Measurements from ENCODE around the gene RGCC. TPM values are rescaled to one million over a fixed set of nuclear protein-coding genes. Genes with fewer than 3 reads are reported as not detected.
"Not testable (repeated sequence)": the region's sequence is repeated elsewhere in the genome, so short reads cannot be mapped to it uniquely, and the experiment has no call there.

The RGCC gene, protein sequence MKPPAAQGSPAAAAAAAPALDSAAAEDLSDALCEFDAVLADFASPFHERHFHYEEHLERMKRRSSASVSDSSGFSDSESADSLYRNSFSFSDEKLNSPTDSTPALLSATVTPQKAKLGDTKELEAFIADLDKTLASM
- polyA plus RNA-seq (ENCODE audit: insufficient read length in 3 of 3) = 10 to 100 TPM; 10.7 to 17.0 (median 15.8) TPM
- long read RNA-seq, donor 1, transcript RGCC-201 (5 exons, 960 nt) = major isoform, 7 of 7 reads
- long read RNA-seq, donor 1, partial matches to known transcripts = 0 of 7 reads
- long read RNA-seq, donor 1, other reads (novel, unspliced or antisense) = 0 of 7 reads
- long read RNA-seq, donor 2, transcript RGCC-201 (5 exons, 960 nt) = major isoform, 8 of 8 reads
- long read RNA-seq, donor 2, partial matches to known transcripts = 0 of 8 reads
- long read RNA-seq, donor 2, other reads (novel, unspliced or antisense) = 0 of 8 reads
- long read RNA-seq, donor 3, transcript RGCC-201 (5 exons, 960 nt) = major isoform, 11 of 11 reads
- long read RNA-seq, donor 3, partial matches to known transcripts = 0 of 11 reads
- long read RNA-seq, donor 3, other reads (novel, unspliced or antisense) = 0 of 11 reads
- long read RNA-seq, donor 4, transcript RGCC-201 (5 exons, 960 nt) = major isoform, 8 of 8 reads
- long read RNA-seq, donor 4, partial matches to known transcripts = 0 of 8 reads
- long read RNA-seq, donor 4, other reads (novel, unspliced or antisense) = 0 of 8 reads
- long read RNA-seq, donor 5 = 0 reads
- long read RNA-seq, donor 6, transcript RGCC-201 (5 exons, 960 nt) = major isoform, 5 of 5 reads
- long read RNA-seq, donor 6, partial matches to known transcripts = 0 of 5 reads
- long read RNA-seq, donor 6, other reads (novel, unspliced or antisense) = 0 of 5 reads
- long read RNA-seq, donor 7, transcript RGCC-201 (5 exons, 960 nt) = major isoform, 11 of 11 reads
- long read RNA-seq, donor 7, partial matches to known transcripts = 0 of 11 reads
- long read RNA-seq, donor 7, other reads (novel, unspliced or antisense) = 0 of 11 reads
- long read RNA-seq, donor 8 = 0 reads
- long read RNA-seq, donor 9, transcript RGCC-201 (5 exons, 960 nt) = major isoform, 13 of 13 reads
- long read RNA-seq, donor 9, partial matches to known transcripts = 0 of 13 reads
- long read RNA-seq, donor 9, other reads (novel, unspliced or antisense) = 0 of 13 reads
- long read RNA-seq, donor 10, transcript RGCC-201 (5 exons, 960 nt) = major isoform, 11 of 11 reads
- long read RNA-seq, donor 10, partial matches to known transcripts = 0 of 11 reads
- long read RNA-seq, donor 10, other reads (novel, unspliced or antisense) = 0 of 11 reads
- long read RNA-seq, donor 11, transcript RGCC-201 (5 exons, 960 nt) = major isoform, 5 of 5 reads
- long read RNA-seq, donor 11, partial matches to known transcripts = 0 of 5 reads
- long read RNA-seq, donor 11, other reads (novel, unspliced or antisense) = 0 of 5 reads
- long read RNA-seq, donor 12, partial matches to known transcripts = 0 of 2 reads
- long read RNA-seq, donor 12, other reads (novel, unspliced or antisense) = 0 of 2 reads
- long read RNA-seq, donor 13 = 0 reads
- long read RNA-seq, donor 14, transcript RGCC-201 (5 exons, 960 nt) = major isoform, 10 of 10 reads
- long read RNA-seq, donor 14, partial matches to known transcripts = 0 of 10 reads
- long read RNA-seq, donor 14, other reads (novel, unspliced or antisense) = 0 of 10 reads
- long read RNA-seq, donor 15, partial matches to known transcripts = 0 of 2 reads
- long read RNA-seq, donor 15, other reads (novel, unspliced or antisense) = 0 of 2 reads
- long read RNA-seq, donor 16, transcript RGCC-201 (5 exons, 960 nt) = major isoform, 25 of 25 reads
- long read RNA-seq, donor 16, partial matches to known transcripts = 0 of 25 reads
- long read RNA-seq, donor 16, other reads (novel, unspliced or antisense) = 0 of 25 reads

DNA sequence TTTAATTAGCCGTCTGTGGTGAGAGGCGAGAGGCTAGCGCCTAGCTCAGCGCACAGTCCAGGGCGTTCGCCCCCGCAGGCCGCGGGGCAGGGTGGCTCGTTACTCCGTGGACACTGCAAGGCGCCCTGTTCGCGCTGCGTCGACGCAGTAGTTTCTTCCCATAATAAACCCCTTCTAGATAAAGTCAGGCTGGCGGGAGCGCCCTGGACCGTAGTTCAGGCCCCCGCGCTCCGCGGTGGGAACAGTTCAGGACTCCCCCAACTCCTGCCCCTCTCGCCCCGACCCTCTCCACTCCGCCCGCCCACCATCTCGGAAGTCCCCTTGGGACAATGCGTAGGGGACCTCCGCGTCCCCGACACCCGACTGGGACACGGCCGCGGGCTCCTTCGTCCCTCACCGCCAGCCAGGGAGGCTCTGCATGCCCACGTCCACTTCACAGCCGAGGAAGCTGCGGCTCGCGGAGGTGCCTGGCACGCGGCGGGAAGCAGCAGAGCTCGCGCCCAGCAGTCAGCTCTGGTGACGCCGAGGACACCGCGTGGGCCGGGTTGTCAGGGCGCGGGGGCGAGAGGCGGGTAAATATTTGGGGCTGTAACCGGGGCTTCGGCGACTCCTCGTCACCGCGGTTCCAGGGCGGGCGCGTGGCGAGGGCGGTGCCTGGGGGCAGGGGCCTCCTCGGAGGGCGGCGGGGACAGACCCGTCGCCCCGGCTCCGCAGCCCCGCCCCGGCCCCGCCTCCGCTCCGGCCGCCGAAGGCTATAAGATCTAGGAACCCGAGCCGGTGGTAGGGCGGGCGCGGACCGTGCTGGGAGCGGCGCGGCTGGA lies at the start of gene RGCC:
Gene RGCC (plus strand): TSS at position 783 of the 821 bp plus-strand sequence. CDS start 158 bp downstream, outside the sequence.
- DNase-seq (ENCODE audit: extremely low read depth in 1 of 11, low read depth in 9 of 11, low spot score in 4 of 11) = peak in 3 of 11 donors; percentile 38 to 59 (median 50)

DNA sequence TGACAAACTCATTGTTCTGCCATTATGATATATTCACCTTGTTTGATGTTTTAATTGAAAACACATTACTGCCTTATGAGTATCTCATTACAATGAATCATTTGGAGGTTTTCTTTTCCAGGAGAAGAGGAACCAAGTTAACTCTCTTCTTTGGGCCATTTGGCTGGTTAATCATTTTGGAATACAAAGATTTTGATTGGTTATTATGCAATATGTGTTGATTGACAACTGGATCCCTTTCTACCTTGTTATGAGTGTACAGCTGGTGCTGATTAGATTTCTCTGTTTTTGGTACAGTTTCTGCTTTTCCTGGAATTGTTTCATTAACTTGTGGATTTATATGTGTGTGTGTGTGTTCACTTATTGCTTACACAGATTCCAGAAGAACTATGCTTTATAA lies 49.2 kb upstream of the RGCC start:
- DNase-seq (ENCODE audit: extremely low read depth in 1 of 11, low read depth in 9 of 11, low spot score in 4 of 11) = no peak

DNA sequence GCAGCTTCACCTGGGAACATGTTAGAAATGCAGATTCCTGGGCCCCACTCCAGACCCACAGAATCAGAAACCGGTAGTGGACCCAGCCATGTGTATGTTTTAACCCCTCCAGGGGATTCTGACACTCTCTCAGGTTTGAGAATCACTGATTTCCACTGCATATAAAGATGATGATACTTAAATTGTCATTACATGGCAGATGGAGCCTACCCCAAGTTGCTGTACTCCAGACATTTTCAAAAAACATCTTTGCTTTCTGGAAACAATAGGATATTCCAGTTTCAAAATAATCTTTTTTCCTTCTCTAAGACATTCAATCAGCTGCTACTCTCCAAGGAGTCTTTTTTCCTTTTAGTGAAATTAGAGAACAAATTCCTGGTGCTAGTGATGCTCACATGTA lies 48.6 kb upstream of the RGCC start:
- DNase-seq (ENCODE audit: extremely low read depth in 1 of 11, low read depth in 9 of 11, low spot score in 4 of 11) = no peak

DNA sequence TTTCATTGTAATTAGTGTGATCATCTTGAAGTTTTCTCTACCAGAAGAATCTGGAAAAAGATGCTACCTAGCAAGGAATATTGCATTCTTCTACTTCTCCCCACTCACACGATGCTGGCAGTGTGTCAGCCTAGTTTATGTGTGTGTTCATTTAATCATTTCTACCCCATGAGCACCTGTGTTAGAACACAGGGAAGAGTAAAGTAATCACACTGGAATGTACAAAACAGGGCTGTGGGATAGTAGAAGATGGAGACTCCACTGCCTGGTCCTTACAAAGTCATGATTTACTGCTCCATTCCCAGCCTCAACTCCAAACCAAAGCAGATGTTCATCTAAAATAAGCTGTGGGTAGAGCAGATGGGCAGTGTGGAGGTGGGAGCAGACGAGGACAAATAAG lies 47.7 kb upstream of the RGCC start:
- no peak for DNase-seq (ENCODE audit: extremely low read depth in 1 of 11, low read depth in 9 of 11, low spot score in 4 of 11)

DNA sequence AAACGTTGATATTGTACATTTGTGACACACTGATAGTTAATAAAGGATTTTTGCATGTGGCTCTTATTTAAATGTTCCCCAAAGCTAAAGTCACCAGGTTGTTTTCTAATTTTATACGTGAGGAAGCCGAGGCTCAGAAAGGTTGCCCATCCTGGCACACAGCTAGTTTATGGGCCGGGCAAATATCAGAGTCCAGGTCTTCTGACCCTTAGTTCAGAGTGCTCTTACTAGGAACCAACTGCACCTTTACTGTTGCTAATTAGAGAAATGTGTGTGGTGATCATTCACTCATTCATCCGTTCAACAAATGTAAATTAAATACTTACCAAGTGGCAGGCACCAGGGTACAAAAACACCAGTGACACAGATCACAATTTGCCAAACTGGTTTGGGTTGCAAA lies 46.3 kb upstream of the RGCC start:
- no peak for DNase-seq (ENCODE audit: extremely low read depth in 1 of 11, low read depth in 9 of 11, low spot score in 4 of 11)

DNA sequence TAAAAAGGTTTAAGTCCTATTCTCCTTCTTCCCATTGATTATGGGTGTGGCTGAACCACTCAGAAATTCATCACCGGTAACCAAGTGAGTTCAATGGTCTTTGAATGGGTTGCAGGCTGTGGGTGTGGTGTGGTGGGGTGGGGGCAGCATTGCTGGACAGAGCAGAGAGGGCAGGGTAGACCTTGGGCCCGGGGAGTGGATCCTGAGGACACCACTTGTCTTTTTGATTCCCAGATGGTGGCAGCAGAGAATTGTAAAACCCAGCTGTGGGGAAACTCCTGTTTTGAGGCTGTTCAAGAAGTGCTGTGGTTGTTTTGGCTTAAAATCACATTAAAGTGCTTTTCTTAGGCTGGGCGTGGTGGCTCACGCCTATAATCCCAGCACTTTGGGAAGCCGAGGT lies 45.8 kb upstream of the RGCC start:
- peak in 3 of 11 donors; percentile 21 to 31 (median 26) for DNase-seq (ENCODE audit: extremely low read depth in 1 of 11, low read depth in 9 of 11, low spot score in 4 of 11)

DNA sequence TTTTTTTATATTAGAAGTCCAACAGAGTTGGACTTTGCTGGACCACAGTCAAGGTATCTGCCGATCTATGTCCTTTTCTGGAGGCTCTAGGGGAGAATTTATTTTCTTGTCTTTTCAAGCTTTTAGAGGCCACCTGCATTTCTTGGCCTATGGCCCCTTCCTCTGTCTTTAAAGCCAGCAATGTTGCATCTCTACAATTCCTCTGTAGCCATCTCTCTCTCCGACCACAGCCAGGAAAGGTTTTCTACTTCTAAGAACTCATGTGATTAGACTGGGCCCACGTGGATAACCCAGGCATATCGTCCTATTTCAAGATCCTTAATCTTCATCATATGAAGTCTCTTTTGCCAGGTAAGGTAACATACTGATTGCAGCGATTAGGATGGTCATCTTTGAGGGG lies 43.5 kb upstream of the RGCC start:
- no peak for DNase-seq (ENCODE audit: extremely low read depth in 1 of 11, low read depth in 9 of 11, low spot score in 4 of 11)

DNA sequence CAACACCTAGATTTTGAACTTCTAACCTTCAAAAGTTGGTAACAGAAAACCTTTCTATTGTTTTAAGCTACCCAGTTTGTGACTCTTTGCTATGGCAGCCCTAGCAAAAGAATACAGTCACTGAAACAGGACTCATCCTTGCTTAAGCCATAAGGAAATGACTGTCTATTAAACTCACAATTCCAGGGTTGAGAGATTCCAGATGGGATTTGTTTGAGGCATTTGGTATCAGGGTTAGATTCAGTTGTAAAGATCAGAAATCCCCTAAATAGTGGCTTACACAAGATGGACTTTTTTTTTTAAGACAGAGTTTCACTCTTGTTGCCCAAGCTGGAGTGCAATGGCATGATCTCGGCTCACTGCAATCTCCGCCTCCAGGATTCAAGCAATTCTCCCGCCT lies 41.1 kb upstream of the RGCC start:
- no peak for DNase-seq (ENCODE audit: extremely low read depth in 1 of 11, low read depth in 9 of 11, low spot score in 4 of 11)

DNA sequence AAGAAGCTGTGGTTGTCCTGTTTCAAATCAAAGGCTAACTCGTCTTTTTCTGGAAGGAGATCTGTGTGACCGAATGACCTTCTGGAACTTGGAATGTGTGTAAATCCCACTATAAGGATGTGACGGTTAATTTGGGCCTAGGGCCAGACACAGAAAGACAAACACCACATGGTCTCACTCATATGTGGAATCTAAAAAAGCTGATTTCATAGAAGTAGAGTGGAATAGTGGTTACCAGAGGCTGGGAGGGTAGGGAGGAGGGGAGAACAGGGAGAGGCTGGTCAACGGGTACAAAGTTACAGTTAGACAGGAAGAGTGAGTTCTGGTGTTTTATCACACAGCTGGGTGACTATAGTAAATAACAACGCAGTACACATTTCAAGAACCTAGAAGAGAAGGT lies 39.3 kb upstream of the RGCC start:
- peak in 2 of 11 donors; percentile 24 to 25 for DNase-seq (ENCODE audit: extremely low read depth in 1 of 11, low read depth in 9 of 11, low spot score in 4 of 11)

DNA sequence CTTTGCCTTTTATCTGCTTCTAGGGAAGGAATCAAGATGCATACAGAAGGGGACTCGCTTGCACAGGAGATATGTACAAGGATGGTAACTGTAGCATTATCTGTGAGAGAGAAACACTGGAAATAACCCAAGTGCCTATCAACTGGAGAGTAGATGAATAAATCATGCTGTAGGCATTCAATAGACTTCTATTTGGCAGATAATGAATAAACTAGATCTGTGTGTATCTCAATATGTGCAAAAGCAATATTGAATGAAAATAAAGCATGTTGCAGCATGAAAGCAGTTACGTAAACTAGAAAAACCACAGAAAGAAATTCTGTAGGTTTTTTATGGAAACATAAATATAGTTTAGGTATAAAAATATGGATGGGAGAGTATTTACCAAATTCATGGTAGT lies 38.6 kb upstream of the RGCC start:
- no peak for DNase-seq (ENCODE audit: extremely low read depth in 1 of 11, low read depth in 9 of 11, low spot score in 4 of 11)

DNA sequence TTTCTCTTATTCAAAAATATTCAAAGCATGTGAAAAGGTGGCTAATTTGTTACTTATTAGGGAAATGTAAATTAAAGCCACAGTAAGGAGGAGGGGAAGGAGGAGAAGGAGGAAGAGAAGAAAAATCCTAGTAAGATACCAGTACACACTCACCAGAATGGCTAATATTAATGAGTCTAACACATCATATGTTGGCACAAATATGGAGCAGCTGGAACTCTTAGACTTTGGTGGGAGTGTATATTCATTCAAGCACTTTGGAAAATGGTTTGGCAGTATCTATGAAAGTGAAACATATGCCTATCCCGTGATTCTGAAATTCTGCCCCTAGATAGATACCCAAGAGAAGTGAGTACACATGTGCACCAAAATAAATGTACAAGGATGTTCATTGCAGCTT lies 38.1 kb upstream of the RGCC start:
- DNase-seq (ENCODE audit: extremely low read depth in 1 of 11, low read depth in 9 of 11, low spot score in 4 of 11) = no peak

DNA sequence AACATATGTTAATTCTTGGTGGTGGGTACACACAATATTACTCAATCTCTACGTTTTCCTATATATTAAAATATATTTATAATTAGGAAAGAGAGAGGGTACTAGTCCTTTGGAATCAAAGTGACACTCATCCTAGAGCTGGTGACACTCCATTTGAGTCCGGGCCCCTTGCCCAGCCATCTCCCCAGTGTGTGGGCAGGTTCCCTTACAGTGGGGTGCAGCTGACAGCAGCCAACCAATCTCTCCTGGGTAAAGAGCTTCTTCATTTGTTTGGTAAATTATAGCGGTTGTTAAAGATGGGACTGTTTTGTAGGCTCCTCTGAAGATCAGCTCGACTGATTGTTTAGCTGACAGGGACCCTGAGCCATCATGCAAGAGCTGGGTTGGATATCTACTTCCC lies 37.2 kb upstream of the RGCC start:
- DNase-seq (ENCODE audit: extremely low read depth in 1 of 11, low read depth in 9 of 11, low spot score in 4 of 11) = no peak

DNA sequence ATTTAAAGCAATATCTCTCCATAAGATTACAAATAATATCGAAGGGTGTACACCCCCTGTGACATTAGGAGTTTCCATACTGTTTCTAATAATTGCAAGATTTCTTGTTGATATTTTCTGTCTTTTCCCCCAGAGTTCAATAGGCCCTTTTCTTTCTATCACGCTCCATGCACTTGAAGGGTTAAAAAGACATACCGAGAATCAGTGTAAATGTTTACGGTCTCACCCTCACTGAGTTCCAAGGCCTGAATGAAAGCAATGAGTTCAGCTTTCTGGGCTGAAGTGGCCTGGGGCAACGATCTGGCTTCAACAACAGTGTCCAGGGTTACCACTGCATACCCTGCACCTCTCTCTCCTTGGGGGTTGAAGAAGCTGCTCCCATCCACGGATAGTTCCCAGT lies 36.0 kb upstream of the RGCC start:
- DNase-seq (ENCODE audit: extremely low read depth in 1 of 11, low read depth in 9 of 11, low spot score in 4 of 11) = not testable (repeated sequence)

DNA sequence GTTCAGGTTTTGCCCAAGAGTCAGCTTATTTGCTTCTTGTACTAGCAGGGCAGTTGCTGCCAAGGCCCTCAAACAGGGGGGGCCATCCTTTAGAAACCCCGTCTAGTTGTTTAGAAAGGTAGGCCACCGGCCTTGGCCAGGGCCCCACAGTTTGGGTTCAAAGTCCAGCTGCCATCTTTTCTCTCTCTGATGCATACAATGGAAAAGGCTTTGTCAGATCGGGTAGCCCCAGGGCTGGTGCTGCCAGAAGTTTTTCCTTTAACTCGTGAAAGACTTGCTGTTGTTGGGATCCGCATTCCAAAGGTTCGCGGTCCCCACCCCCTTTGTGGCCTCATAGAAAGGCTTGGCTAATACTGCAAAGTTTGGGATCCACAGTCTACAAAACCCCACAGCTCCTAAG lies 35.4 kb upstream of the RGCC start:
- not testable (repeated sequence) for DNase-seq (ENCODE audit: extremely low read depth in 1 of 11, low read depth in 9 of 11, low spot score in 4 of 11)

DNA sequence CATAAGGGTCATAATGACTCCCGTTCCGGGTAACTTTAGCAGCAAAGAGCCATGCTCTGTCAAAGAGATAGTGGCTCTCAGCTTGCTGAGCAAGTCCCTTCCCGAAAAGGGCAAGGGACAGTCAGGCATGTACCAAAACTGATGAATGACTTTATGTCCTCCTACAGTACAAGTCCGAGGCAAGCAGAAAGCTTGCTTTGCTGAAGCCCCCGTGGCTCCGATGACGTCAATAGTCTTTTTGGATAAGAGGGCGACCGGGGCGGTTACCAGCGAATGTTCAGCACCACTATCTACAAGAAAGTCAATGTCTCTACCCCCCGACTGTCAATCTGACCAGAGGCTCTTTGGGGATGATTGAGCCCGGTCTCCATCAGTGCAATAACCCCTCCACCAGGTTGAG lies 34.1 kb upstream of the RGCC start:
- DNase-seq (ENCODE audit: extremely low read depth in 1 of 11, low read depth in 9 of 11, low spot score in 4 of 11) = not testable (repeated sequence)

DNA sequence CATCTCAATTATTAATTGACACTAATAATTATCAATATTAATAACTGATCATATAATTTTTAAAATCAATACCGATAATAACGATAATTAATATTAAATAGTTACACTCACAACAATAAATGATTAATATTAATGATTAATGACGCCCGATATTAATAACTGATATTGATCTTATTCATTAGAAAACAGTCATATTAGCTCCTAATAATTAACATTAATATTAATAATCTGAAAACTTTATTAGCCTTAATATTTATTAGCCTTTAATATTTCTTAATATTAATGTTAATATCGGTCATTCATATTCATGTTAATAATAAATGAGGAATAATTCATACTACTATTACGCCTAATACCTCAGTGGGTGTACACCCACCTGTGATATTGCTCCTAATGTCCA lies 32.7 kb upstream of the RGCC start:
- not testable (repeated sequence) for DNase-seq (ENCODE audit: extremely low read depth in 1 of 11, low read depth in 9 of 11, low spot score in 4 of 11)

DNA sequence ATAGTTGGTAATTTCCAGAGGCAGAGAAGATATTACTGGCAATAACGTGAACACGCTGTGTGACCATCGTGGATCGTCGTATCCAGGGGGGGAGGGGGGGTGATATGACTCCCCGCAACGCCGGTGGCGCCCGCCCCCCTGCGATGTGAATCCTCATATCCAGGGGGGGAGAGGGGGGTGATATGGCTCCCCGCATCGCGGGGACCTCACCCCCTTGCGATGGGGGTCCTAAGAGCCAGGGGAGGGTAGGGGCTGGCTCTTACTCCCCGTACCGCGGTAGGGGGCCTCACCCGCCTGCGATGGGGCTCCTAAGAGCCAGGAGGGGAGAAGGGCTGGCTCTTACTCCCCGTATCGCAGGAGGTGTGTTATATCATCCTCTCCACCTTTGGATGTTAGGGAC lies 31.3 kb upstream of the RGCC start:
- DNase-seq (ENCODE audit: extremely low read depth in 1 of 11, low read depth in 9 of 11, low spot score in 4 of 11) = no peak
